Measurements from ENCODE around the gene CSNK1A1L.

DNA sequence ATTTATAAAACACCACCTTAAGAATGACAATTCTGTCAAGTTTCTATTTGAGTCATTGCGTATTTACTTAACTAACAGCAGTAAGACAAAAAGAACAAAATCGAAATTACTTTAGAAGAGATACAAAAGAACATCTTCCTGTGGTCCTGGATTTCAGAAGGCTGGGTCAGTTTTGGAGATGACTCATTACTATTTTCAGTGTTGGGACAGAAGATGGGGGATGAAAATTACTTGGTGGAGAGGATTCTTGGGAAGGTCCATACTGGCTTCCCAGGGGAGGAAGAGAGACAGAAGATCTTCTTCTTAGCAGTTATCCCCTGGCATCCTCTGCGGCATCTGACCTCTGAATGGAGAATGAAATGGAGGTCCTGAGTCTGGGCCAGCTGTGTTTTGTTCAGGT lies 33.5 kb upstream of the CSNK1A1L start:
- TF ChIP-seq, protein P1, sequence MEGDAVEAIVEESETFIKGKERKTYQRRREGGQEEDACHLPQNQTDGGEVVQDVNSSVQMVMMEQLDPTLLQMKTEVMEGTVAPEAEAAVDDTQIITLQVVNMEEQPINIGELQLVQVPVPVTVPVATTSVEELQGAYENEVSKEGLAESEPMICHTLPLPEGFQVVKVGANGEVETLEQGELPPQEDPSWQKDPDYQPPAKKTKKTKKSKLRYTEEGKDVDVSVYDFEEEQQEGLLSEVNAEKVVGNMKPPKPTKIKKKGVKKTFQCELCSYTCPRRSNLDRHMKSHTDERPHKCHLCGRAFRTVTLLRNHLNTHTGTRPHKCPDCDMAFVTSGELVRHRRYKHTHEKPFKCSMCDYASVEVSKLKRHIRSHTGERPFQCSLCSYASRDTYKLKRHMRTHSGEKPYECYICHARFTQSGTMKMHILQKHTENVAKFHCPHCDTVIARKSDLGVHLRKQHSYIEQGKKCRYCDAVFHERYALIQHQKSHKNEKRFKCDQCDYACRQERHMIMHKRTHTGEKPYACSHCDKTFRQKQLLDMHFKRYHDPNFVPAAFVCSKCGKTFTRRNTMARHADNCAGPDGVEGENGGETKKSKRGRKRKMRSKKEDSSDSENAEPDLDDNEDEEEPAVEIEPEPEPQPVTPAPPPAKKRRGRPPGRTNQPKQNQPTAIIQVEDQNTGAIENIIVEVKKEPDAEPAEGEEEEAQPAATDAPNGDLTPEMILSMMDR (IDR thresholded peaks at IDR 0.05): no peak
- TF ChIP-seq POLR2A (IDR thresholded peaks at IDR 0.05): no peak

All from heart left ventricle (tissue), 13 donors.